ENCODE results near the gene MAPK6.

GRCh38 chr15:52066842-52067544 lies 48.0 kb downstream of the MAPK6 start:
- TF ChIP-seq TAF1 (IDR thresholded peaks at IDR 0.05; ENCODE audit: borderline replicate concordance, insufficient read depth, low read length) (no peak), POLR2AphosphoS5 (IDR thresholded peaks at IDR 0.05; ENCODE audit: low read depth, low read length) (no peak), REST (IDR thresholded peaks at IDR 0.05; ENCODE audit: insufficient read depth in 1 of 2, low read depth in 2 of 2, low read length in 2 of 2) (no peak)

Data from PFSK-1 (cell line).